Measurements from ENCODE around the gene TSKS. TPM values are rescaled to one million over a fixed set of nuclear protein-coding genes. Genes with fewer than 3 reads are reported as not detected.

Gene TSKS
- total RNA-seq, 1 experiment from 2014 or later = 0.28 TPM

- Histone ChIP-seq H2AK5ac (ENCODE audit: insufficient read length, low read length) (no peak overlapping the region), H3K9me3 (ENCODE audit: control insufficient read depth, low read depth, low read length) (no peaks in the 10 kb centered on the region), H4K91ac (ENCODE audit: insufficient read length, low read depth, low read length) (no peak overlapping the region), H2BK15ac (ENCODE audit: low read depth, low read length) (no peak overlapping the region), H2BK20ac (ENCODE audit: low read depth, low read length, poor library complexity, severe bottlenecking) (no peak overlapping the region), H3K23ac (ENCODE audit: insufficient read length, low read depth, low read length) (no peak overlapping the region), H3K4me2 (ENCODE audit: insufficient read depth, insufficient read length, low read length) (no peak overlapping the region), H3K27ac (ENCODE audit: insufficient read length, low read depth, low read length) (no peak overlapping the region), H3K79me2 (ENCODE audit: insufficient read depth, low read length) (no peaks in the 10 kb centered on the region), H2BK120ac (ENCODE audit: low read depth, low read length, poor library complexity, severe bottlenecking) (no peak overlapping the region), H3T11ph (ENCODE audit: low read length) (no peak overlapping the region), H2BK5ac (ENCODE audit: insufficient read length, low read length) (no peak overlapping the region), H3K4ac (ENCODE audit: low read depth, low read length) (no peak overlapping the region), H3K56ac (ENCODE audit: insufficient read length, low read depth, low read length) (no peak overlapping the region), H2AFZ (ENCODE audit: low read length) (no peak overlapping the region), H3K79me1 (ENCODE audit: insufficient read depth, low read depth, low read length, poor library complexity, severe bottlenecking) (no peaks in the 10 kb centered on the region), H4K8ac (replicated peaks; ENCODE audit: insufficient read length, low read depth, low read length) (no peak overlapping the region), H2BK12ac (ENCODE audit: insufficient read length, low read depth, low read length) (no peak overlapping the region), H3K9ac (ENCODE audit: extremely low read depth, insufficient read length, low read length) (no peak overlapping the region), H4K20me1 (ENCODE audit: control insufficient read depth, insufficient read depth, insufficient read length) (no peaks in the 10 kb centered on the region), H3K23me2 (ENCODE audit: insufficient read length, low read depth, low read length, poor library complexity, severe bottlenecking) (no peaks in the 10 kb centered on the region), H4K5ac (ENCODE audit: insufficient read length, low read depth, low read length) (no peak overlapping the region), H3K14ac (ENCODE audit: insufficient read depth, low read length) (no peak overlapping the region), H3K18ac (ENCODE audit: insufficient read length, low read depth, low read length) (no peak overlapping the region), H3K4me1 (ENCODE audit: insufficient read depth, low read length) (no peaks in the 10 kb centered on the region), H3K27me3 (ENCODE audit: insufficient read depth, low read length) (no peaks in the 10 kb centered on the region)
- no peaks in the 10 kb centered on the region for H3K9me3 Mint-ChIP-seq
- H3K4me1 Mint-ChIP-seq = no peaks in the 10 kb centered on the region
- WGBS (ENCODE audit: extremely low coverage, insufficient read length, low lambda C conversion rate) = 100% methylated on average over 1 of the region's 40 CpGs
- H3K27me3 Mint-ChIP-seq (ENCODE audit: low read depth) = no peaks in the 10 kb centered on the region; the same call in 1 of the 2 replicates
- peak; percentile 54 for DNase-seq
- H3K4me3 Mint-ChIP-seq = no peak overlapping the region; a peak in 1 of 5 replicates
- no peak for TF ChIP-seq CTCF (conservative IDR thresholded peaks at IDR 0.05)
- peaks cover 19 to 47% (median 42%) of the 10 kb centered on the region in 3 experiments for H3K36me3 Mint-ChIP-seq (ENCODE audit: insufficient read depth in 1 of 3, low read depth in 3 of 3)
- peak overlapping the region in 2 of 3 experiments; percentile 79 to 87; a peak in 2 of 7 replicates for H3K27ac Mint-ChIP-seq
Measured at GRCh38 chr19:49701271-49701786, 61.8 kb downstream of the TSKS start.

All from H9 (cell line).